GM18519 (cell line): ENCODE measurements around the gene CCDC158.
"Not testable (repeated sequence)": the region's sequence is repeated elsewhere in the genome, so short reads cannot be mapped to it uniquely, and the experiment has no call there.

Source experiments
- ATAC-seq: cut with Tn5 transposase; IDR thresholded peaks from one replicate; pipeline ENCODE4 v1.9.1; 2021; ENCODE audit warnings: mild to moderate bottlenecking, moderate library complexity; ENCODE audit not compliant: unreplicated experiment, low FRiP score

CCDC158 gene

DNA sequence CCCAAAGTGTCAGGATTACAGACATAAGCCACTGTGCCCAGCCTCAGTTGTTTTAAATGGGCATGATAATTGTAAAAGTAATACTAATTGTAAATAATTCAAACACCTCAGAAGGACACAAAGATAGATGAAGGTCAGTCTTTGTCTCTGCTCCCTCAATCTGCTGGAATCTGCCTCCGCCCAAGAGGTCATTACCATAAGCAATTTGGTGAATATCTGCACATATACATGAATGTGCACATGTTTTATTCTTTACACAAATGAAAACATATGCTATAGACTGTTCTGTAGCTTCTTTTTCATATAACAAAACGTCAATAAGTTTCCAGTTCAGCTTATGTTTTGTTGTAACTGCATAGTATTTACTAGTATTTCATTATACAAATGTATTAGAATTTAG, 107.4 kb downstream of the CCDC158 start:
- no peak for ATAC-seq

DNA sequence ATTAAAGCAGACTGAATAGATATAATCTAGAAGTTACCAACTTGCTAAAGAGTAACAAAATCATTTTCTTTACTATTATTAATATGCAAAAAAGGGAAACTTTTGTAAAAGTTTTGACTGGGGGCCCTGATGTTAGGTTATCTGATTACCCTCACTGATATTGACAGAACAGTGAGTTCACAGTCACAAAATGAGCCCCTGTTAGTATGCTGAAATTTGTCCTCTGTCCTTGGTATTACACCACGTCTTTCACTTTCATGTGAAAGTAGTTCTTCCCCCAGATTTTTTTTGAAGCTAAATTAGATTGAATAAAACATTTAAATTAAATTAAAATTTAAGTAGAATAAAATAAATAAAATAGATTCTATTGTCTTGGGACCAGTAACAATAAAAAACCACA, 108.5 kb downstream of the CCDC158 start:
- ATAC-seq: no peak

DNA sequence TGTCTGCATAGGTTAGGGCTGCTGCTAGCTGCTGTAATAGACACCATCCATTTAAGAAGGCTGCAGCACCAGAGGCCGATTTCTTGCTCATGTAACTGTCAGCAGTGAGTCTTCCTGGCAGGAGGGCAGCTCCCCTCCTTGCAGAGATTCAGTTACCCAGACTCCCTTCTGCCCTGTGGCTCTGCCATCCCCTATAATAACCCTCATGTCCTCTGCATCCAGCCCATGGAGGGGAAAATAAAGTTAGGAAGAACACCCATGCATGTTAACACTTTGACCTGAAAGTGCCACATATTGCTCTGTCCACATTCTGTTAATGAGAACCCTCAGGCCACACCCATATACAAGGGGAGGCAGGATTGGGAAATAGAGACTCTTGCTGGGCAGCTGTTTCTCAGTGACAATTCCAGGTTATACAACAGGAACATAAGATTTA, 109.0 kb downstream of the CCDC158 start:
- ATAC-seq: no peak

DNA sequence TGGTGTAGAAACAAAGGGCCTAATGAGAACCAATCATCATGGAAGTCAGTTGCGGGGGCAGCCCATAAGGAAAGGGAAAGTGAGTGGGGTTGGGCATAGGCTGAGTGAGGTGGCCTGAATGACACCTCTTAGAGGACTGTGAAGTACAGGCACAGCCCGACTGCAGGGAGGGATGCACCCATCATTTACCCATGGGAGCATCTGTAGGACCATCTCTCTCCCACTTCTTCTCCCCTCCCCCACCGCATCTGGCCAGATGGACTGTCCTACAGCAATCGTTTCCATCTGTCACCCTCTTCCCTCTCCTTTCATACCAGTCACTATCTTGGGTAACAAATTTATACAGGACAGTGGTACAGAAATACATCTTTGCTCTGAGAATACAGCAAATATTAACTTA, 110.3 kb downstream of the CCDC158 start:
- no peak for ATAC-seq

DNA sequence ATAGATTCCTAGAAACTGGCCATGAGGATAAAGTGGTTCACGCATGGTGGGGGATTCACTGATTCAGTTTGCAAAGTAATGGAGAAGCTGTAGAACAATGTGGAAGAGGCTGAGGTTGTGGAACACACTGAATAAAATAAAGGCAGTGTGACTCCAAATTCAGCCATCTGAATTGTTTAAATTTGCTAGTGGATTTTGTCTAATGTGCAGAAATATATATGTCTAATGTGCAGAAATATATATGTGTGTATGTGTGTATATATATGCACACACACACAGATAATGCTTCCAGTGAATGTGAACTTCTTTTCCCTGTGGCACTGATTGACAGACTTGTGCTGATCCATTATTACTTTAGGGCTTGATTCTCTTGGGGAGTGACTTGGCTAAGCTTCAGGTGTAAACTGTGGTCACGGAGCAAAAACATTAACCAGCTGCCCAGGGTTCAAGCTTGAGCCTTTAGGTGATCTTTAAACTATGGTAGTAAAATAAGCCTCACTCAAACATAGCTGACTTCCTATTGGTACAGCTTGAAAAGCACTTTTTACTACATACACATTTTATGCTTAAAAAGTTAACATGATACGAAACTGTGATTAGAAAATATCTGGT, 110.9 kb downstream of the CCDC158 start:
- ATAC-seq: no peak

DNA sequence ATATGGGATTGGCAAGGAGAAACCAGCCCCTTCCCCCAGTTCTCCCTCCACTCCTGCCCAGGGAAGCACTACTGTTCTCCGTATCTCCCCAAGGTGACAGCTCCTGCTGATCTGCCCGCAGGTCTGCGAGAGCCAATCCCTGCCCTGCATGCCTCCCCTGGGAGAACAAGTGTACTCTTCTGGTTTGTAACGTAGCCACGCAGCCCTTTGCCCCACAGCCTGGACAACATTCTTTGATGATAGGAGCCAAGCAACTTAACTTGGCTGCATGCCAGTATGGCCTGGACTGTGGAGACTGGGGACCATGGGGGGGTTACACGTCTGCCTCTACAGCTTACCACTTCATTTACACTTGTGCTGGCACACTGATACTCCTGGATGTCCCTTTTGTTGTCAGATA, 112.4 kb downstream of the CCDC158 start:
- no peak for ATAC-seq

DNA sequence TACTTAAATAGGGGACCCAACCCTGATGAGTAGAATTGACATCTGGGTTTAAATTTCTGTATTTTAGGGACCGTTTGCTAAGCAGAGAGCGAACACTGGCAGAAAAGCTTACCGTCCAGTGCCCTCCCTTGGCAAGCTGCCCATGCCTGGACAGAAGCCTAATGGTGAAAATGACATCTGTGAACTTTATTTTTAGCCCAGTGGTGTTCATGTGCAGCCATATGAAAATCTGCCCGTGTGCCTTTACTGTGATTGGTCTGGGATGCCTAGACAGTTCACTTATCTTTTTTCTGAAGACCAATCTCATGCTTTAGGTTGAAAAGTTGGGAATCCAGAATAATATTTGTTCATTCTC, 113.3 kb downstream of the CCDC158 start:
- ATAC-seq: no peak

DNA sequence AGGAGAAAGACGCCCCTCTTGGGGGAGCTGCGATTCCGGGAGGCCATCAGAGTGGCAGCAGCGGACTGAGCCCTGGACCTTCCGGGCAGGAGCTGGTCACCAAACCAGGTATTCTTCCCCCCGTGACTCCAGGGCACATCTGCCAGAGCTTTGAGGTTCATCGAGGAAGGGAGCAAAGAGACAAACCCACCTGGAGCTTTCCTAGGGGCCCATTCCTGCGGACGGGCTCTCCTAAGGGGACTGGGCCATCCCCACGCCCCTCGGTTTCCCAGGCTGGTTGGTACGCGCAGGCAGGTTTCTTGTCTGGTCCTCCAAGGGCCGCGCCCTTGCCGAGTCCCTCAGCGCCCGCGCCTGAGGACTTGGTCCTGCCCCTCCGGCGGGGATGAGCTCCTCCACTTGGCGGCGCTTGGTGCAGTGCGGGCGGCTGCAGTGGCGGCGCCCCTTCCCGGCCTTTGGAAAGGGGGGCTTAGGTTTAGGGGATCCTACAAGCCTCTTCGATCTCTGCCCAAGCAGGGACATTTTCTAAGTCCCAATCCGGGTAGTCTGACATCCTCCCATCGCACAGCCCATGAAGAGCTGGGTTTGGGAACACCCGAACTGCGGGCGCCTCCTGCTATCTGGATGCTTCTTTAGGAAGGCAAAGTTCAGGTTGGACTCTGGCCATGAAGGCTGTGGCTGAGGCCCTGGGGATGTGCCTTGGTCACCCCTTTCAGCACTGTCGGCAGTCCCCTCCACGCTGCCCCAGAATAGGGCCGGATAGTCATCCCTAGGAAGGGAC, 113.9 kb downstream of the CCDC158 start:
- ATAC-seq: no peak

DNA sequence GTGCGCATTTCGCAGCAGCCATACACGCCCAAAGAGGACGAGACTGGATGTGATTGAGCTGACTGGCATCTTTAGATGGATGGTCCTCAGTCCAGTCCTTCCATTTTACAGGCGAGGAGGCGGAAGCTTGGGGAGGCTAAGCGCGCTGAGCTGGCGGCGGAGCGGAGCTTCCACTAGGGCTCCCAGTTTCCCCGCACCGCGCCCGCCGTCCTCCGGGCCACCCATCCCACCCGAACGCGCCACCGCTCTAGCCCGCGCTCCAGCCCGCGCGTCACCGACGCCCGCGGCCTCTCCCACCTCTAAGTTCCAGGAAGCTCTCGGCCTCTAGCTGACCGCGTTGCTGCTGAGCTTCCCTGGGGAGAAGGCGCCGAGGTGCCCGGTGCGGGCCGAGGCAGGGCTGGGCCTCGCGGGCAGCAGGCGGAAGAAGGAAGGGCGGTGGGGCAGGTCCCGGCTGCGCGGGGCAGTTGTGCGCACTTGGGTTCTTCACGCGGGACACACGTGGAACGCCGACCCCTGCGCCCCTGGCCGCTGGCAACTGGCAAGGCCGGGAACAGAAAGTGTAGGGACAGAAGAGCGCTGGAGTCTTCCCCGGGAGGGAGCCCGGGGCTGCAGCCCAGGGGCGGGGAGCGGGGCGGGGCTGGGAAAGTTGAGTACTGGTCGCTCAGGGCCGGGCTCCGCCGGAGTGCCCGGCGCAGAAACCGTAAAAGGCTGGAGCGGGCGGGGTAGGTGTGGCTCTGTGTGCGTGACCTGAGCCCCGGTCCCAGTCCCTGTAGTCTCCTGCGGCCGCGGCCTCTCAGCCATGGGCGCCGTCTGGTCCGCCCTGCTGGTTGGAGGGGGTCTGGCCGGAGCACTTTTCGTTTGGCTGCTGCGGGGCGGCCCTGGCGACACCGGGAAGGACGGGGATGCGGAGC, 114.7 kb downstream of the CCDC158 start, which contains the start of gene STBD1:
Gene STBD1, plus strand, starts transcription at position 763 of the 911 bp plus-strand sequence. Its CDS starts 37 bp downstream, at position 800.
- no peak for ATAC-seq

DNA sequence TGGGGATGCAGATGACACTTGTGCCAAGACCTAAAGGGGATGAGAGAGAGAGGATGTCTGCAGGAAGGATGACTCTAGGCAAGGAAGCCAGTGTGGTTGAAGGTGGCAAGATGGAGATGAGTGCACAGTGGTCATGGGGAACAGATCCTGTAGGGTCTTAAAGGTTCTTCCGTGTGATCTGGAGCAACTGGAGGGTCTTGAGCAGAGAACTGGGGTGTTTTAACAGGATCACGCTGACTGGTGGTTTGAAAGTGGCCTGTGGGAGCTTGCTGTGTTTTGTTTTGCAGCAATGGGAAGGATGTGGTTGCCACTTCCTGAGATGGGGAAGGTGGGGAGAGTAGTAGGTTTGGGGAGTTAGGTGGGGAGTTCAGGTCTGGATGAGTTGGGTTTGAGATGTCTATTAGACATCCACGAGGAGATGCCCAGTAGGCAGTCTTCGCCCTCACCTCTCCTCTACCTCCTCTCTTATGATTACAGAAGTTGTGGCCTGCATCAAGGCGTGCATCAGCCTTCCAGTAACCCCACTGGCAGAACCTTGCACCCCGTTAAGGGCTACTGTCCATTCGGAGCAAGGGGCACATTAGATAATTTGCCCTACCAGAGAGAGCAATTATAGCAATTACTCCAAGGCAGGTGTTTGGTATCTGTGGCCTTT, 115.8 kb downstream of the CCDC158 start:
- no peak for ATAC-seq

DNA sequence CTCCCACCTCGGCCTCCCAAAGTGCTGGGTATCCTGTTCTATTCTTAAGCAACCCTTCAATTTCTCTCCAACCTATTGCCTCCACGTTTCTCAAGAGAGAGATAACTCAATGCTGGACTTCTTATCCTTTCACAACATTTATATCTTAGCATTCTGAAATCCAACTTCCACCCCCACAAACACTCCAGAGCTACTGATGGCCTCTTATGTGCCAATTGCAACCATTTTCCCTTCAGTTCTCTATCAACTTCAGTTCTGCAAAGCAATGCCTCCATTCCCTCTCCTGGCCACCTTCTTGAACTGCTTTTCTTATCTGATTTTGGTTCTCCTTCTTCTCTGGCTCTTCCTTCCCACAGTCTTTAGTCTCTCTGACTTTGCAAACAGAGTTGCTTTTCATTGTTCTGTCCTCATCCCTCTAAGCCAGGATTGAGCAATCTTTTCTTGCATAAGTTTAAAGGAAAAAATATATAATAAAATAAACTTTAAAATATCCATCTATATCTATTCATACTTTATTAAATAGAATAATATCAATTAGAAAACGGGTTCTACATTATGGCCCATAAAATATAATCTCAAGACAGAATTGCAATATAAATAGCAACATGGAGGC, 118.0 kb downstream of the CCDC158 start:
- ATAC-seq: no peak

DNA sequence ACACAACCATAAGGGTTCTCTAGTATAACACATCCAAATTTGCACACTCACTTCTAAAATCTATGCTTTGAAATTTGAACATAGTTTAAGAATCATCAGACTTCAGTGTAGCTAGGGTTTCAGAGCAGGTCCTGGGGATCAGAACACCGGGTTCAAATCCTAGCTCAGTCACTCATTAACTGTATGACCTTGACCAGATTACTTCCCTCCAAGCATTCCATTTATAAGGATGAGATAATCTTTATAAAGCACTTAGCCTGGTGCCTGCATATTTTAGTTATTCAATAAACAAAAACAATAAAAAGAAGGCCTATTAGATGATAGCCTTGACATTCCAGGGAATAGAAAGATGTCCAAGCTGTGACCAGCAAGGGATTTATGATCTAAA, 119.2 kb downstream of the CCDC158 start:
- ATAC-seq: no peak

DNA sequence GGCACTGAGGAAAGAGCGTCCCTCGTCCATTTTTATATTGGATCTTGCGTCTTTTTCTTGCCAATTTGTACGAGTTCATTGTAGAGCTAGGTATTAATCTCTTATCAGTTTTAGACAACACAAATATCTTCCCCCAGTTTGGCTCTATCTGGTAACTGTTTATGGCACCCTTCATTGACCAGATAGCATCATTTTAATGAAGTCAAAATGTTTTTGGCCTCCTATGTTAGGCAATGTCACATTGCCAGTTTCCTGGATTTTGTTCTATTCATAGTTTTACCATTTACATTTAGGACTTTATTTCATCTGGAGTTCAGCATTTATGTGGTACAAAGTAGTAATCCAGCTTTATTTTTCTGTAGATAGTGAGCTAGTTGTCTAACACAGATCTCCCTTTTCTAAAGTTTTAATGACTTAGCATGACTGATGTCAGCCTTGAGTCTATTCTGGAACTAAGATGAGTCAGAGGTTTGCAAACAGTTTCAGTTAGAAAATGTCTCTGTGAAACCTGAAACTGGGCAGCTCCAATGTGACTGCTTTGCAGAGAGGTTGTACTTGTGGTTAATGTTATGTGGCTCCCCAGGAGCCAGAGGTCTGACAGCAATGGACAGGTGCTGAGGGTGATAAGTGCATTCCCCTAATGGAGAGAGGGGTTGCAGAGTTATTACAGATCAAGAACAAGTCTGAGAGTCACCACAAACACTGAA, 119.7 kb downstream of the CCDC158 start:
- peak; percentile 98 for ATAC-seq

DNA sequence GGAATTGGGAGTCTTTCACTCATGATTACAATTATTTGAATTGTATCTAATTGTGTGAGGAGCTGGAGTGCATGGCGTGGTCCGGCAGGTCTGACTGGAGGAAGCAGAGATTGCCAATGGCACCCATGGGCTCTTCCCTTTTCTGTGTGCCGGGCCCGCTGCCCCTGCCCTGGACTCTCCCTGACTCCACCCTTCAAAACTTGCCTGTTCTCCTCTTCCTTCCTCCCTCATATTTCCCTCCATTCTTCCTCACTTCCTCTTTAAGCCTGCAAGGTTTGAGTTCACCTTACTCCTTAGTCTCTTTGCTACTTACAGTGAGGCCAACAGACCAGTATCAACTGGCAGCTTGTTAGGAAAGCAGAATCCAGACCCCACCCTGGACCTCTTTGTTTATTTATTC, 120.9 kb downstream of the CCDC158 start:
- no peak for ATAC-seq

DNA sequence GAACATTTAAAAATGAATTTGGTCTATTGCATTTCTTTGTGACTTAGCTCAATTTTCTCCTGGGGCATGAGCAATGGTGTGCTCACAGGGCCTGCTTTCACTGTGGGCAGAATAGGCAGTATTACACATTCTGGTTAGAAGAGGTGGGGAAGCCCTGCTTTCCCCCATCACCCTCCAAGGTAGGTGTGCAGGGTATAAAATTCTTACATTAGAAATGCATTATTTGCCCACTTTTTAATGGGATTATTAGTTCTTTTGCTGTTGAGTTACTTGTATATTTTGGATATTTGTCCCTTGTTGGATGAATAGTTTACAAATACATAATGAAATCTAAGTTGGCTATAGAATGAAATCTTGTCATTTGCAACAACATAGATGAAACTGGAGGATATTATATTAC, 122.7 kb downstream of the CCDC158 start:
- no peak for ATAC-seq

DNA sequence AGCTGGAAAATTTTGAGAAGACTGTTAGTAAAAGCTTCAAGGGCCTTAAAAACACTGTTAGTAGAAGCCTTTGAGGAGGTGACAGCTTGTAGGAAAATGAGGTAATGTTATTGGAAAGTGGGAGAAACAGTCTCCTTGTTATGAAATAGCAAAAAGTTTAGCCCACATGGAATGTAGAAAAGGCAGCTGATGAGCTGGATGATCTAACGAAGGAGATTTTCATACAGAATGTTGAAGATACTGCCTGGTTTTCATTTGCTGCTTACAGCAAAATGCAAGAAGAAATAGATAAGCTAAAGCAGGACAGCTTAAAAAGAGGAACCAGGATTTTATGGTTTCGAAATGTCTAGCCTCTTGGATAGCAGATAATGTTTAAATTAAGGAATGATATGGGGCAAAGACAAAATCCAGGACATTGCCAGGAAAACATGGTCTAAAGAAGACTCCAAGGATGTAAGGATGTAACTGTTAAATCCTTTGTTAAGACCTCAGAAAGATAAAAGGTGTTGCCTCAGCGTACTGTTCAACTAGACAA, 124.6 kb downstream of the CCDC158 start:
- no peak for ATAC-seq

DNA sequence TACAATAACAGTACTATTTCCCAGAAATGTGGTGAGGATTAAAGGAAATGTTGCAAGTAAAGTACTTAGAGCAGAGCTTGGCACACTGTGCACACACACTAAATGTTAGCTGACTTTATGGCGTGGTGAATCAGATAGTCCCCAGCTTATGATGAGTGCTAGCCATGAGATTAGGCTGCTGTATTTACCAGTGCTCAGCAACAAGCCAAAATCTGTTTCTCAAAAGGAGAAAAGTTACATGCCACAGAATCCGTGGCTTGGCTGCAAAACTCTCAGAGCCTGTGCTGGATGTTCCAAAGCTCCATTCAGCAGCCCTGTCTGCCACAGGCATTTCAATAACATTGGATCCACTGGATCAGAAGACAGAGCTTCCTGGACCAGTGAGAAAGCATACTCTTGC, 127.2 kb downstream of the CCDC158 start:
- ATAC-seq: no peak

DNA sequence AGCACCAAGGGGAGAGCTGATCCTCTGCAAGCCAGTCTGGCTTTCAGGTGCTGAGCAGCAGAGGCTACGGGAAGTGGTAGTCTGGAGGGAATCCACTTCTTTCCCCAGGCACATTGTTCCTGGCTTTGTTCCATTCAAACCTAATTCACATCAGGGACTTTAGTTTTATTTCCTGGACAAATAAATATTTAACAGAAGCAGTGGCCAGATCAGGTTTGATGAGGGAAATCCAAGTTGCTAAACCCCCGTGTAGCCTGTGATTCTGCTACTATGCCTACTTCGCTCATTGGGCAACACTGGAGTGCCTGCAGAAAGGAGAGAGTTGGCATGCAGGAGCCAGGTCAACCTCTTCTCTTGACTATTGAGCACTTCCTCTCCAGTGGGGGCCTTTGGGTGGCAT, 128.2 kb downstream of the CCDC158 start:
- ATAC-seq: no peak

DNA sequence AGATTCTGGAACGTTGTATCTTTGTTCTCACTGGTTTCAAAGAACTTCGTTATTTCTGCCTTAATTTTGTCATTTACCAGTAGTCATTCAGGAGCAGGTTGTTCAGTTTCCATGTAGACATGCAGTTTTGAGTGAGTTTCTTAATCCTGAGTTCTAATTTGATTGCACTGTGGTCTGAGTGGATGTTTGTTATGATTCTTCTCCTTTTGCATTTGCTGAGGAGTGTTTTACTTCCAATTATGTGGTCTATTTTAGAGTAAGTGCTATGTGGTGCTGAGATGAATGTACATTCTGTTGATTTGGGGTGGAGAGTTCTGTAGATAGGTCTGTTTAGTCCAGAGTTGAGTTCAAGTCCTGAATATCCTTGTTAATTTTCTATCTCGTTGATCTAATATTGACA, 133.1 kb downstream of the CCDC158 start:
- ATAC-seq: not testable (repeated sequence)
